Peyer's patch (tissue), 4 donors: ENCODE data around the gene TRIB2. TPM values are rescaled to one million over a fixed set of nuclear protein-coding genes. Genes with fewer than 3 reads are reported as not detected.

Experiments used
- DNase-seq, 3 donors: peaks; one replicate each; pipeline ENCODE4 v3.0.0-alpha.2; 2017 to 2019
- H3K27ac ChIP-seq, 4 donors: fragments of 200-600 bp; sonication (generic); one replicate each; pipeline ENCODE4 v1.5.1; 2016 to 2019
- H3K27me3 ChIP-seq, 2 donors: fragments of 200-600 bp; sonication (generic); one replicate each; pipeline ENCODE4 v1.5.1; 2019
- H3K36me3 ChIP-seq, 3 donors: fragments of 200-600 bp; sonication (generic); one replicate each; pipeline ENCODE4 v1.5.1; 2016 to 2019
- H3K4me1 ChIP-seq, 4 donors: fragments of 200-600 bp; sonication (generic); one replicate each; pipeline ENCODE4 v1.5.1; 2016 to 2019
- H3K4me3 ChIP-seq, 4 donors: fragments of 200-600 bp; sonication (generic); 1 replicate in 3 of 4; 2 replicates in 1 of 4; pipeline ENCODE4 v1.5.1; 2016 to 2019; ENCODE audit warnings: mild to moderate bottlenecking in 1 of 4
- H3K9me3 ChIP-seq, 4 donors: fragments of 200-600 bp; sonication (generic); one replicate each; pipeline ENCODE4 v1.5.1; 2016 to 2019; ENCODE audit warnings: mild to moderate bottlenecking in 1 of 4
- POLR2A ChIP-seq, 2 donors: fragments of 450-650 bp; IDR thresholded peaks; one replicate each; pipeline ENCODE4 v1.5.1; 2017; ENCODE audit warnings: antibody characterized with exemption in 2 of 2, mild to moderate bottlenecking in 2 of 2, moderate library complexity in 2 of 2
- total RNA-seq, 4 donors: library from RNA; depleted of rRNA; stranded (reverse); fragments of >200 nt; gene quantifications; one replicate each; pipeline ENCODE4 v1.1.0, GENCODE V29; 2016
- TF ChIP-seq, protein P1 (sequence below), 6 experiments: fragments of 450-650 bp in 4 of 6; fragments of 200-600 bp in 2 of 6; sonication (generic) in 1 of 6; IDR thresholded peaks; one replicate each; pipeline ENCODE4 v1.5.1; 2017 to 2019; ENCODE audit warnings: antibody characterized with exemption in 6 of 6, mild to moderate bottlenecking in 3 of 6, moderate library complexity in 1 of 6

TRIB2 gene
- total RNA-seq, 4 donors from 2014 or later, result 6.8 to 58.6 (median 12.6) TPM

DNA sequence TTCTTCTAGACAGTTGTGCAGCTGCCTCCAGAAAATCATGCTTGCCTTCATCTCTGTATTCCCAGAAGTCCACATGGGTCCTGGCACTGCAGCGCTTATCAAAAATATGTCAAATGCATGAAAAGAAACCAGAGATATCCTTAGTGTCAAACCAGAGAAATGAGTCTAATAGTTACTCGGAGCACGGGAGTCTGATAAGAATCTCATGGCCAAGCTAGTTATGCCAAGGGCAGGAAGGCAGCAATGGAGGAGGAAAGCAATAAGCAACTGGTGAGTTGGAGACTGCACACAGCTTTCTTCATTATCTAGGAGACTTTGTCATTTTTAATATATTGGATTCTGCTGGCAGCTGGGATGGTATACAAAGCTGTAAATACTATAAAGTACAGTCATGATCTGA is 38.6 kb downstream of the TRIB2 start:
- Histone ChIP-seq H3K9me3 (no peaks in the 10 kb centered on the region), H3K27ac (no peak overlapping the region), H3K36me3 (no peaks in the 10 kb centered on the region), H3K4me3 (no peak overlapping the region), H3K27me3 (no peaks in the 10 kb centered on the region), H3K4me1 (no peaks in the 10 kb centered on the region)
- no peak for DNase-seq
- TF ChIP-seq POLR2A (IDR thresholded peaks at IDR 0.05), result no peak
- TF ChIP-seq, protein P1, sequence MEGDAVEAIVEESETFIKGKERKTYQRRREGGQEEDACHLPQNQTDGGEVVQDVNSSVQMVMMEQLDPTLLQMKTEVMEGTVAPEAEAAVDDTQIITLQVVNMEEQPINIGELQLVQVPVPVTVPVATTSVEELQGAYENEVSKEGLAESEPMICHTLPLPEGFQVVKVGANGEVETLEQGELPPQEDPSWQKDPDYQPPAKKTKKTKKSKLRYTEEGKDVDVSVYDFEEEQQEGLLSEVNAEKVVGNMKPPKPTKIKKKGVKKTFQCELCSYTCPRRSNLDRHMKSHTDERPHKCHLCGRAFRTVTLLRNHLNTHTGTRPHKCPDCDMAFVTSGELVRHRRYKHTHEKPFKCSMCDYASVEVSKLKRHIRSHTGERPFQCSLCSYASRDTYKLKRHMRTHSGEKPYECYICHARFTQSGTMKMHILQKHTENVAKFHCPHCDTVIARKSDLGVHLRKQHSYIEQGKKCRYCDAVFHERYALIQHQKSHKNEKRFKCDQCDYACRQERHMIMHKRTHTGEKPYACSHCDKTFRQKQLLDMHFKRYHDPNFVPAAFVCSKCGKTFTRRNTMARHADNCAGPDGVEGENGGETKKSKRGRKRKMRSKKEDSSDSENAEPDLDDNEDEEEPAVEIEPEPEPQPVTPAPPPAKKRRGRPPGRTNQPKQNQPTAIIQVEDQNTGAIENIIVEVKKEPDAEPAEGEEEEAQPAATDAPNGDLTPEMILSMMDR (IDR thresholded peaks at IDR 0.05), result no peak

- H3K36me3 ChIP-seq, result no peaks in the 10 kb centered on the region
- H3K27me3 ChIP-seq, result no peaks in the 10 kb centered on the region
- H3K9me3 ChIP-seq, result no peaks in the 10 kb centered on the region
- DNase-seq, result no peak
- no peak overlapping the region for H3K4me3 ChIP-seq
- no peak overlapping the region for H3K27ac ChIP-seq
- TF ChIP-seq, protein P1 (IDR thresholded peaks at IDR 0.05), result no peak
- no peak for TF ChIP-seq POLR2A (IDR thresholded peaks at IDR 0.05)
- no peaks in the 10 kb centered on the region for H3K4me1 ChIP-seq
These were observed 42.5 kb downstream of the TRIB2 start for GRCh38 chr2:12759248-12759647.

DNA sequence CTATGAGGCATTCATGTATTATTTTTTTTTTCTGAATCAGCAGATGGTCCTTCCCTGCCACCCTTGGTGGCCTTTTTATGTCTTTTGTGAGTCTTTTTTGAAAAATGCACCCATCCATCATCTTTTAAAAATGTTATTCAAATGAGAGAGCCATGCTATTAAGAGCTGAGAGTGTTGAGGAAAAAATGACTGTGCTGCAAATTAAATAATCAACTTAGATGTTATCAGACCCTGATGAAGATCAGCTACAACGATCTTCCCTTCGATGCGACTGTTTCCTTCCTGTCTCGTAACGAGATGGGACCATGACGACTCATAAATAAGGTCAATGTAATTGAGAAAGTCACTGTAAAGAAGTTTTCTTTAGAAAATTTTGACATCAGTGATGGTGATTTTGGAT is 44.4 kb downstream of the TRIB2 start:
- TF ChIP-seq, protein P1 (IDR thresholded peaks at IDR 0.05), result no peak
- TF ChIP-seq POLR2A (IDR thresholded peaks at IDR 0.05), result no peak
- DNase-seq, result no peak

GRCh38 chr2:12762337-12762736 is 45.6 kb downstream of the TRIB2 start:
- no peak overlapping the region for H3K27ac ChIP-seq
- H3K4me1 ChIP-seq, result no peaks in the 10 kb centered on the region
- DNase-seq, result no peak
- TF ChIP-seq, protein P1 (IDR thresholded peaks at IDR 0.05), result no peak
- TF ChIP-seq POLR2A (IDR thresholded peaks at IDR 0.05), result no peak
- no peaks in the 10 kb centered on the region for H3K36me3 ChIP-seq
- no peak overlapping the region for H3K4me3 ChIP-seq
- H3K9me3 ChIP-seq, result no peaks in the 10 kb centered on the region
- H3K27me3 ChIP-seq, result no peaks in the 10 kb centered on the region

More for the DNA sequence above, 44.4 kb downstream of the TRIB2 start:
- H3K36me3 ChIP-seq, result no peaks in the 10 kb centered on the region
- H3K4me3 ChIP-seq, result no peak overlapping the region
- no peaks in the 10 kb centered on the region for H3K9me3 ChIP-seq
- no peak overlapping the region for H3K27ac ChIP-seq
- H3K27me3 ChIP-seq, result no peaks in the 10 kb centered on the region
- no peaks in the 10 kb centered on the region for H3K4me1 ChIP-seq

DNA sequence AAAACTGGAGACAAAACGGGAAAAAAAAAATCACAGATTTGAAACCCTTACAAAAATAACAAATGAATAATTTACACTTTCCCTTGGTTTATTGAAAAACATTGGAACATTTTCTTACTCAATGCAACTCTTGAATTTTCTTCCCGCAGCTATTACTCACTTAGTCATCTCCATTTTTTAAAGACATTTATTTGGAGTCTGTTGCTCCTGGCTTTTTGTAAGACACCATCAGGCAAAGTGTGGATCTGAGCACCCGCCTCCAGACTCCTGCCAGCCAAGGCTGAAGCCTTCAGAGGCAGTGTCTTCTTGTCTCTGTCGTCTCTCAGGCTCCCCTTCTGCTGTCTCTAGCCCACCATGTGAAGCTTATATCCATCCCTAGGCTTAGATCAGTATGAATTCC is 46.2 kb downstream of the TRIB2 start:
- no peaks in the 10 kb centered on the region for H3K4me1 ChIP-seq
- no peak overlapping the region for H3K27ac ChIP-seq
- H3K27me3 ChIP-seq, result no peaks in the 10 kb centered on the region
- no peak overlapping the region for H3K4me3 ChIP-seq
- H3K36me3 ChIP-seq, result no peaks in the 10 kb centered on the region
- no peak for TF ChIP-seq POLR2A (IDR thresholded peaks at IDR 0.05)
- TF ChIP-seq, protein P1 (IDR thresholded peaks at IDR 0.05), result no peak
- DNase-seq, result no peak
- H3K9me3 ChIP-seq, result no peaks in the 10 kb centered on the region

GRCh38 chr2:12763486-12763885 is 46.8 kb downstream of the TRIB2 start:
- Histone ChIP-seq H3K9me3 (no peaks in the 10 kb centered on the region), H3K27ac (no peak overlapping the region), H3K4me3 (no peak overlapping the region), H3K27me3 (no peaks in the 10 kb centered on the region), H3K36me3 (no peaks in the 10 kb centered on the region), H3K4me1 (no peaks in the 10 kb centered on the region)
- TF ChIP-seq POLR2A (IDR thresholded peaks at IDR 0.05), result no peak
- TF ChIP-seq, protein P1 (IDR thresholded peaks at IDR 0.05), result no peak
- DNase-seq, result no peak
